ENCODE measurements around the gene COBL. TPM values are rescaled to one million over a fixed set of nuclear protein-coding genes. Genes with fewer than 3 reads are reported as not detected.

The COBL gene
- total RNA-seq, 1 donor from 2014 or later, result 25.7 TPM

GRCh38 chr7:51079494-51079893 is 237.1 kb downstream of the COBL start:
- Mint-ChIP-seq H3K9me3 (no peaks in the 10 kb centered on the region), H3K4me3 (no peak overlapping the region), H3K4me1 (ENCODE audit: unreplicated experiment) (no peaks in the 10 kb centered on the region), H3K27ac (no peak overlapping the region), H3K27me3 (no peaks in the 10 kb centered on the region), H3K36me3 (peaks cover 5% of the 10 kb centered on the region)
- no peak for TF ChIP-seq CTCF (conservative IDR thresholded peaks at IDR 0.05)
- DNase-seq (ENCODE audit: extremely low spot score, unreplicated experiment), result no peak

- no peaks in the 10 kb centered on the region for H3K4me1 Mint-ChIP-seq (ENCODE audit: unreplicated experiment)
- peaks cover 3% of the 10 kb centered on the region for H3K36me3 Mint-ChIP-seq
- no peaks in the 10 kb centered on the region for H3K27me3 Mint-ChIP-seq
- no peaks in the 10 kb centered on the region for H3K9me3 Mint-ChIP-seq
- DNase-seq (ENCODE audit: extremely low spot score, unreplicated experiment), result no peak
- no peak overlapping the region for H3K4me3 Mint-ChIP-seq
- no peak for TF ChIP-seq CTCF (conservative IDR thresholded peaks at IDR 0.05)
- no peak overlapping the region for H3K27ac Mint-ChIP-seq
Measured at GRCh38 chr7:51078653-51079052, 238.0 kb downstream of the COBL start.

DNA sequence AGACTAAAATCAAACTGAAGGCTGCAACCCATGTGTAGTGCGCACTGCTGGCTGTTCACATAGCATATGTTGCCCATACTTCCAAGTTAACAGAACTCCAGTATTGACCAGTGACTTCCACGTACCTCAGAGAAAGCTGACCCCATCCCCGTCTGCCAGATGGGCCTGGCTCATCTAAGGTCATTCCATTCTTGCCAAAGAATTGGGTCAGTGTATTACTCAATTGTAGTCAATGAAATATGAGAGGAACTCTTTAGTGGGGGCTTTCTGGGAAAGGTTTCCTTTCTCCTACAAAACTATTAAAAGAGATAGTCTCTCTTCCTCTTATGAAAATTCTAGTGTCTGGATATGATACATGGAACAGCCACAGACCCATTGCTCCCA is 238.6 kb downstream of the COBL start:
- Mint-ChIP-seq H3K36me3 (peaks cover 3% of the 10 kb centered on the region), H3K27ac (no peak overlapping the region), H3K4me1 (ENCODE audit: unreplicated experiment) (no peaks in the 10 kb centered on the region), H3K4me3 (no peak overlapping the region), H3K27me3 (no peaks in the 10 kb centered on the region), H3K9me3 (no peaks in the 10 kb centered on the region)
- no peak for TF ChIP-seq CTCF (conservative IDR thresholded peaks at IDR 0.05)
- no peak for DNase-seq (ENCODE audit: extremely low spot score, unreplicated experiment)

- no peak for DNase-seq (ENCODE audit: extremely low spot score, unreplicated experiment)
- H3K9me3 Mint-ChIP-seq, result no peaks in the 10 kb centered on the region
- H3K36me3 Mint-ChIP-seq, result peaks cover 3% of the 10 kb centered on the region
- H3K27me3 Mint-ChIP-seq, result no peaks in the 10 kb centered on the region
- no peak overlapping the region for H3K4me3 Mint-ChIP-seq
- no peak overlapping the region for H3K27ac Mint-ChIP-seq
- H3K4me1 Mint-ChIP-seq (ENCODE audit: unreplicated experiment), result no peaks in the 10 kb centered on the region
- TF ChIP-seq CTCF (conservative IDR thresholded peaks at IDR 0.05), result no peak
Measured at GRCh38 chr7:51077316-51077986, 239.2 kb downstream of the COBL start.

DNA sequence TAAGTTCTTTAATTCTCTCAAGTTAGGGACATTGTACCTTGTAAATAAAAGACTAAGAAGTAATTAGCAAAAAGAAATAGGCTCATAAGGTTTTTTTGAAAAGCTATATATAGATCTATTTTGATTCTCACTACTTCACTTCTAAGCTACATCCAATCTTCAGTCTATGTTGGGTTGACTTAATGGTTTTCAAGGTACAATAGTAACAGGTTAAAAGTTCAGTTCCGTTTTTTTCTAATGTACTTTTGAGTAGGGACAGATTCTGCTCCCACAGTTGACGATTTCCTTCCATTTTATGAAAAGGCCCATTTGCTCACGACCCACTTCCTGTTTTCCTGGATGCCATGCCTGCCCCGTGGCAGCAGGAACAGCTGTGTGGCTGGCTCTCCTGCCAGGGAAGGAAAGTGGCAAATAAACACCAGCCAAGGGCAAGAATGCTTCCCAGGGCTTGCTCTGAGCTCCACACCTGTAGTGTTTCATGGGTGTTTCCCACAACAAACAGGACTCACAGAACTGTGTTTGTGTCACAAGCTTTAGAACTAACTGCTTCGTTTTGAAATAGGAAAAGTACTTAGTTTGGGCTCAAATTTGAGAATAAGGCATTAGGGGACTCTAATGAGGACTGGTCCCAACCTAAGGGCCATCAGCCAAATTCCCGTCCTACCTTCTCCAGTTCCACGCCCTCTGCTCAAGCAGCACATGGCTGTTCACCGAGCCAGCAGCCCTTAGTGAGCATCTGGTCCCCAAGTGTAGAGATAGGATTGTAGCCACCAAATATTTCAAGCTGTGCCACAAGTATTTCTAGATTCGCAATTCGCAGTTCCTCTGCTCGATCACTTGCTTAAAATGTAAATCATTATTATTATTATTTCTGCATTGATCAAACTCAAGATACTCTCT is 240.7 kb downstream of the COBL start:
- H3K36me3 Mint-ChIP-seq, result peaks cover 3% of the 10 kb centered on the region
- H3K27ac Mint-ChIP-seq, result no peak overlapping the region
- TF ChIP-seq CTCF (conservative IDR thresholded peaks at IDR 0.05), result no peak
- no peaks in the 10 kb centered on the region for H3K27me3 Mint-ChIP-seq
- H3K4me1 Mint-ChIP-seq (ENCODE audit: unreplicated experiment), result no peaks in the 10 kb centered on the region
- H3K4me3 Mint-ChIP-seq, result no peak overlapping the region
- DNase-seq (ENCODE audit: extremely low spot score, unreplicated experiment), result no peak
- no peaks in the 10 kb centered on the region for H3K9me3 Mint-ChIP-seq

Measured in type B pancreatic cell (in vitro differentiated cells).